Measurements from ENCODE around the gene XYLT1. TPM values are rescaled to one million over a fixed set of nuclear protein-coding genes. Genes with fewer than 3 reads are reported as not detected.

The XYLT1 gene
- total and polyA plus RNA-seq, 9 of the 15 experiments (the other 6 are each of a cell fraction or from before 2014, with no cell fraction given): 0.03 to 0.09 (median 0.08) TPM; not detected in 6

GRCh38 chr16:17324451-17324850 lies 146.3 kb downstream of the XYLT1 start (continued):
- TF ChIP-seq, protein P1, sequence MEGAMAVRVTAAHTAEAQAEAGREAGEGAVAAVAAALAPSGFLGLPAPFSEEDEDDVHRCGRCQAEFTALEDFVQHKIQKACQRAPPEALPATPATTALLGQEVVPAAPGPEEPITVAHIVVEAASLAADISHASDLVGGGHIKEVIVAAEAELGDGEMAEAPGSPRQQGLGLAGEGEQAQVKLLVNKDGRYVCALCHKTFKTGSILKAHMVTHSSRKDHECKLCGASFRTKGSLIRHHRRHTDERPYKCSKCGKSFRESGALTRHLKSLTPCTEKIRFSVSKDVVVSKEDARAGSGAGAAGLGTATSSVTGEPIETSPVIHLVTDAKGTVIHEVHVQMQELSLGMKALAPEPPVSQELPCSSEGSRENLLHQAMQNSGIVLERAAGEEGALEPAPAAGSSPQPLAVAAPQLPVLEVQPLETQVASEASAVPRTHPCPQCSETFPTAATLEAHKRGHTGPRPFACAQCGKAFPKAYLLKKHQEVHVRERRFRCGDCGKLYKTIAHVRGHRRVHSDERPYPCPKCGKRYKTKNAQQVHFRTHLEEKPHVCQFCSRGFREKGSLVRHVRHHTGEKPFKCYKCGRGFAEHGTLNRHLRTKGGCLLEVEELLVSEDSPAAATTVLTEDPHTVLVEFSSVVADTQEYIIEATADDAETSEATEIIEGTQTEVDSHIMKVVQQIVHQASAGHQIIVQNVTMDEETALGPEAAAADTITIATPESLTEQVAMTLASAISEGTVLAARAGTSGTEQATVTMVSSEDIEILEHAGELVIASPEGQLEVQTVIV (CRISPR knock-in tag; IDR thresholded peaks at IDR 0.05; ENCODE audit: borderline replicate concordance): no peak
- TF ChIP-seq XRCC5 (IDR thresholded peaks at IDR 0.05; ENCODE audit: low read depth, low read length) (no peak), RCOR1 (IDR thresholded peaks at IDR 0.05; ENCODE audit: borderline replicate concordance in 1 of 2, low read depth in 2 of 2, low read length in 2 of 2) (no peak), HDGF (IDR thresholded peaks at IDR 0.05) (no peak), IRF1 (CRISPR knock-in tag; IDR thresholded peaks at IDR 0.05; ENCODE audit: borderline replicate concordance) (no peak), ASH1L (IDR thresholded peaks at IDR 0.05; ENCODE audit: borderline replicate concordance, low read depth, partially characterized antibody) (no peak), DLX4 (CRISPR knock-in tag; IDR thresholded peaks at IDR 0.05) (no peak), BRD9 (IDR thresholded peaks at IDR 0.05; ENCODE audit: low read depth, partially characterized antibody) (no peak)

All from K562 (cell line).